HG03060 (cell line): Measurements from ENCODE around the gene VCL.

Source experiments
- ATAC-seq: cut with Tn5 transposase; IDR thresholded peaks from one replicate; pipeline ENCODE4 v1.9.1; 2021; ENCODE audit warnings: low read depth, moderate number of reproducible peaks; ENCODE audit not compliant: unreplicated experiment

The VCL gene

GRCh38 chr10:74067373-74068352 lies 69.7 kb downstream of the VCL start:
- no peak for ATAC-seq

DNA sequence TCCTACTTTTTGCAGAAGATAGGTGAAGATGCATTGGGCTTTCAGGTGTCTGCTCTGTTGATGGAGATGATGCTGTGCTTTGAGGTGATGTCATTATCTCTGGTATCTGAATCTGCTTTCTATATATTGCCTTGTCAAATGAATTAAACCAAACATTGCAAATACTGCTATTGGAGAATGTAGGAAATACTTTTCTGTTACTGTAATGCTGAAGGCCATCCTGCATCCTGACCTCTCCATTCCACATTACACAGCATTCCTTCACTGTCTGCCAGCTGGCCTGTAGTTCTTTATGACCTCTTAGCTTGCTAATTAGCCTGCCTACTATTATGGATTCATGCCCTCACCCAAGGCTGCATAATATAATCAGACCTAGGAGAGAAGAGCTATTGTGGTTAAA lies 73.2 kb downstream of the VCL start:
- no peak for ATAC-seq

DNA sequence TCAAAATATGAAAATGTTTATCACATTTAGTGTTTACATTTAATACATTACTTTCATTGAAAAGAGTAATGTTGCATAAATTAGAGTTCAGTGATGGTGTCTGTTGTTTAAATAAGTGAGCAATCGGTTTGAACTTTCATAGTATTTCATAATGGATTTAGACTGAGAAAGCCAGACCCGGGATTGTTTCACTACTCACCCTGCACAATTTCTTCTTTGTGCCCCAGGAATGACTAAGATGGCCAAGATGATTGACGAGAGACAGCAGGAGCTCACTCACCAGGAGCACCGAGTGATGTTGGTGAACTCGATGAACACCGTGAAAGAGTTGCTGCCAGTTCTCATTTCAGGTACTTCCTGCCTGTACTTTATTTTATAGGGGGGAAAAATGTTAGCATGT lies 74.6 kb downstream of the VCL start:
- ATAC-seq: no peak

DNA sequence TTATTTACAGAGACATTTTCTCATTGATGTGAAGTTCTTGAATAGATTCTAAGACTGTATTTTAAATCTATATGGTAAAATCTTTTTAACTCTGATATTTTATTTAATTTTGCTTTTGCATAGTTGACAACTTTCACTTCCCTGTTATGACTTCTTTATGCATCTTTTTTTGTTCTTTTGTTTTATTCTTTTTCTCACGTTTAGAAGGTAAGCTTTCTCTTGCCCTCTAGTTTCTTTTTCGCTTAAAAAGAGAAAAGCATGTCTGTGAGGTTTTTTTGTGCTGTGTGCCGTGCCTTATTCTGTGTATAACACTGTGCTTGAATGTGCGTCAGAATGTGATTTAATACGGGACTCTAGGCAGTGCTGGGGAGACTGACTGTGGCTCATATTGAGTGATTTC lies 78.0 kb downstream of the VCL start:
- no peak for ATAC-seq

- ATAC-seq: no peak
Measured at GRCh38 chr10:74076961-74077360, 79.0 kb downstream of the VCL start.

- no peak for ATAC-seq
Measured at GRCh38 chr10:74077416-74077815, 79.5 kb downstream of the VCL start.

GRCh38 chr10:74078037-74078436 lies 80.1 kb downstream of the VCL start:
- no peak for ATAC-seq

- ATAC-seq: no peak
Measured at GRCh38 chr10:74079028-74079935, 81.4 kb downstream of the VCL start.

GRCh38 chr10:74079936-74080590 lies 82.1 kb downstream of the VCL start:
- no peak for ATAC-seq

DNA sequence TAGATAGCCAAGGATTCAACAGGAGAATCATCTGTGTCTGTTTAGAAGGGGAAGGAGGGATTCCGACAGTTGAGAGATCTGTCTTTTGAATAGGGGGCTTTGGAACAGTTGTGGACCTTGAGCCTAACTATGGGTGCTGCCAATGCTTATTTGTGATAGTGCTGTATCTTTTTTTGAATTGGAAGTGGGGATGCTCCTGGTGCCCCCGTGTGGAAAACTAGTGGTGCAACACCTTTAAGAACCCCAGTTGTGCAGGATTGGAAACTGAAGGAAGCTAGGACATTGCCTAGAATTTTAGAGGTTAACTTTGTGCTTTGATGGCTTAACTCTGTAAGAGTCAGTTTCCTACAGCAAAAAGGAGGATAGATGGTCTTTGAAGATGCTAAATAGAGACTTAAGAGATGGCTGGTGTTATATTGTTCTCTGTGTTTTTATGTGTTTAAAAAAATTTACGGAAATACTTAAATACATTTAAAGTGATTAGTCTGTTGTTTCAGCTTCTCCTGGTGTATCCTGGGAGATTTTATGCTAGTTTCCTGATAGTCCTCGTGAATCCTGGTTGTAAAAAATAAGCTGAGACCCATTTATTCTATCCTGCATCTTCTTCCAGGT lies 83.4 kb downstream of the VCL start:
- ATAC-seq: no peak

GRCh38 chr10:74081941-74082718 lies 84.2 kb downstream of the VCL start:
- no peak for ATAC-seq

- no peak for ATAC-seq
Measured at GRCh38 chr10:74083304-74083703, 85.4 kb downstream of the VCL start.

GRCh38 chr10:74084955-74085354 lies 87.0 kb downstream of the VCL start:
- no peak for ATAC-seq

DNA sequence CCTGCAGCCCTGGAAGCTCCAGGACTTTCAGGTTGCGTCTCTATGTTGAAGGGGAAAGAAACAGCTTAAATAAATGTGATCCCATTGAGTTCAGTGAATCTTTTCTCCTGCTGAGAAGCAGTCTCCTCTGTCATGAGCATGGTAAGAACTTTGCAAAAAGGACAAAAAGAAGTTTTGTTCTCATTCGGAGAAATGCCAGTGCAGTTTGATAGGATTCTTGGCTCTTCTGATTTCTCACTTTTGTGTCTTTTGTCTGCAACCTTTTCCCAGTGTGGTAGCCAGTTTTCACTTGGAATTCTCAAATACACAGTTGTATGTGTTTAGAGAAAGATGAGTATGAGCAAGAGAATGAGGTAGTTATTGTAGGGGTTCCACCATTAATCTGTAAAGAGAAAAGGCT lies 88.4 kb downstream of the VCL start:
- ATAC-seq: no peak

GRCh38 chr10:74088722-74089121 lies 90.8 kb downstream of the VCL start:
- ATAC-seq: no peak

- ATAC-seq: no peak
Measured at GRCh38 chr10:74092372-74092771, 94.5 kb downstream of the VCL start.

- ATAC-seq: no peak
Measured at GRCh38 chr10:74093530-74094164, 95.7 kb downstream of the VCL start.

DNA sequence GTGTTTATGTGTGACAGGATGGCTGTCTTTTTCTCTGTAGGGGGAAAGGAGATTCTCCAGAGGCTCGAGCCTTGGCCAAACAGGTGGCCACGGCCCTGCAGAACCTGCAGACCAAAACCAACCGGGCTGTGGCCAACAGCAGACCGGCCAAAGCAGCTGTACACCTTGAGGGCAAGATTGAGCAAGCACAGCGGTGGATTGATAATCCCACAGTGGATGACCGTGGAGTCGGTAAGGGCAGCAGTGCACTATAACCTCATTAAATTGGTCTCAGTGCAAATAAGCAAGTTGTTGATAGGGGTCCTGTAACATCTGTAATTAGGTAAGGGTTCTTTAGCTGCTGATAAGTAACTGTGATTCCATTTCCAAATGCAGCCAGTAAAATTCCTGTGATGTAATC lies 96.3 kb downstream of the VCL start:
- ATAC-seq: no peak

GRCh38 chr10:74096777-74097176 lies 98.9 kb downstream of the VCL start:
- peak; percentile 89 for ATAC-seq
